Activated CD8-positive, alpha-beta memory T cell treated with anti-CD3 and anti-CD28 coated beads, Interleukin-2, amount 10 ng/mL, durations not matched to agents 7 days and 5 days (primary cell): Measurements from ENCODE around the gene BMERB1. TPM values are rescaled to one million over a fixed set of nuclear protein-coding genes. Genes with fewer than 3 reads are reported as not detected.

Experiments used
- ATAC-seq: fragments of 150-1000 bp; cut with Tn5 transposase; one replicate; pipeline ENCODE4 v1.10.0; 2021; ENCODE audit warnings: moderate library complexity
- CTCF ChIA-PET: fragments of 350-600 bp; sonication (Branson Sonifier 250); formaldehyde crosslinking; loops from one replicate; lab custom pipeline; 2021; ENCODE audit warnings: antibody characterized with exemption; lab: Charles Lee
- DNase-seq: peaks from one replicate; pipeline ENCODE4 v3.0.0-alpha.2; 2020
- H3K27ac Mint-ChIP-seq: one replicate; pipeline ENCODE4 v1.8.0; 2021; ENCODE audit warnings: mild to moderate bottlenecking, mixed read lengths
- H3K27me3 Mint-ChIP-seq: one replicate; pipeline ENCODE4 v1.8.0; 2021; ENCODE audit warnings: mixed read lengths
- H3K36me3 Mint-ChIP-seq: one replicate; pipeline ENCODE4 v1.8.0; 2021; ENCODE audit warnings: mild to moderate bottlenecking, mixed read lengths
- H3K4me1 Mint-ChIP-seq: one replicate; pipeline ENCODE4 v1.8.0; 2021; ENCODE audit warnings: mixed read lengths
- H3K4me3 Mint-ChIP-seq: one replicate; pipeline ENCODE4 v1.8.0; 2021; ENCODE audit warnings: mild to moderate bottlenecking, moderate library complexity, mixed read lengths
- H3K9me3 Mint-ChIP-seq: one replicate; pipeline ENCODE4 v1.8.0; 2022; ENCODE audit warnings: low read depth, mixed read lengths
- total RNA-seq, 2 experiments: library from RNA; stranded (reverse); gene quantifications; one replicate each; pipeline ENCODE4 v1.2.3, GENCODE V29; 2021

Gene BMERB1
- total RNA-seq, 2 experiments from 2014 or later: 4.5 to 11.9 TPM

DNA sequence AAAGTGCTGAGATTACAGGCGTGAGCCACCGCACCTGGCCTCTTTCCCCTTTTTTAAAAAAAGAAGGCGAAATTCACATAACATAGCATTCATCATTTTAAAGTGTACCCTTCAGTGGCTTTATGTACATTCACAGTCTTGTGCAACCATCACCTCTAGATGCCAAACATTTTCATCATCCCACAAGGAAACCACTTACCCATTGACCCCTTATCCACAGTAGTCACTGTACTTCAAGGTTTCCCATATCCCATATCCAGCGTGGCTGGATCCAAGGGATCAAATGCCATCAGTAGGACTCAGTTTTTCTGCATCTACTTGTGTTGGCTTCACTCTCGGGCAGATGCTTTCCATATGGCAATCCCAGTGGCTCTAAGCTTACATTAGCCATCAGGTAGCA, 50.3 kb downstream of the BMERB1 start:
- ATAC-seq (no peak), DNase-seq (no peak)
- Mint-ChIP-seq H3K36me3 (no peaks in the 10 kb centered on the region), H3K27ac (no peak overlapping the region), H3K4me3 (no peak overlapping the region), H3K4me1 (peaks cover 12% of the 10 kb centered on the region), H3K27me3 (no peaks in the 10 kb centered on the region), H3K9me3 (no peaks in the 10 kb centered on the region)
- CTCF ChIA-PET: no interaction called here

- H3K36me3 Mint-ChIP-seq: no peaks in the 10 kb centered on the region
- no peak overlapping the region for H3K27ac Mint-ChIP-seq
- DNase-seq (no peak), ATAC-seq (no peak)
- no peaks in the 10 kb centered on the region for H3K9me3 Mint-ChIP-seq
- H3K27me3 Mint-ChIP-seq: no peaks in the 10 kb centered on the region
- peaks cover 15% of the 10 kb centered on the region for H3K4me1 Mint-ChIP-seq
- H3K4me3 Mint-ChIP-seq: no peak overlapping the region
- CTCF ChIA-PET: no interaction called here
Observed at GRCh38 chr16:15485175-15485574, 50.8 kb downstream of the BMERB1 start.

GRCh38 chr16:15486661-15487060, 52.3 kb downstream of the BMERB1 start:
- ATAC-seq (no peak), DNase-seq (no peak)
- H3K4me3 Mint-ChIP-seq: no peak overlapping the region
- CTCF ChIA-PET: no interaction called here
- H3K9me3 Mint-ChIP-seq: no peaks in the 10 kb centered on the region
- H3K4me1 Mint-ChIP-seq: peaks cover 18% of the 10 kb centered on the region
- no peak overlapping the region for H3K27ac Mint-ChIP-seq
- H3K36me3 Mint-ChIP-seq: no peaks in the 10 kb centered on the region
- no peaks in the 10 kb centered on the region for H3K27me3 Mint-ChIP-seq

- no peak for ATAC-seq
- CTCF ChIA-PET: no interaction called here
- no peaks in the 10 kb centered on the region for H3K27me3 Mint-ChIP-seq
- H3K36me3 Mint-ChIP-seq: no peaks in the 10 kb centered on the region
- H3K4me1 Mint-ChIP-seq: peaks cover 13% of the 10 kb centered on the region
- no peaks in the 10 kb centered on the region for H3K9me3 Mint-ChIP-seq
- no peak overlapping the region for H3K27ac Mint-ChIP-seq
- no peak for DNase-seq
- no peak overlapping the region for H3K4me3 Mint-ChIP-seq
Observed at GRCh38 chr16:15487336-15488284, 53.2 kb downstream of the BMERB1 start.

DNA sequence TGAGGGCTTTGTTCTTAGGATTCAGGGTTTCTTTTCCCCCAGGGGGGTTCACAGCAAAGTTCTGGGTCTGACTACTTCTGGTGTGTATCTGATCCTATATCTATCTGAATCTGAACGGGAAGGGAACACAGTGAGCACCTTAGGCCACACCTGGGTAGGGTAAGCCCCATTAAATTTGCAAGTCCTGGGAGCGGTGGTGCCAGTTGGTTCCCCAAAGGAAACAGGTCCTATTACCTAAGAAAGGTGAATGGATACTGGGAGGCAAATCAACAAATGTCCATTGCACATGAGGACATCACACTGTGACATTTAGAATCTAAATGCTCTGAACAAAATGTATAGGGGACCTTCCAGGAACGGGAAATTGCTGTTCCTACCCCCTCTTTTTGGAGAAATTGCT, 54.6 kb downstream of the BMERB1 start:
- H3K4me3 Mint-ChIP-seq: no peak overlapping the region
- no peaks in the 10 kb centered on the region for H3K9me3 Mint-ChIP-seq
- CTCF ChIA-PET: no interaction called here
- no peak overlapping the region for H3K27ac Mint-ChIP-seq
- H3K4me1 Mint-ChIP-seq: peaks cover 11% of the 10 kb centered on the region
- DNase-seq: no peak
- no peak for ATAC-seq
- H3K36me3 Mint-ChIP-seq: no peaks in the 10 kb centered on the region
- H3K27me3 Mint-ChIP-seq: no peaks in the 10 kb centered on the region

- Mint-ChIP-seq H3K4me1 (peaks cover 11% of the 10 kb centered on the region), H3K27ac (no peak overlapping the region), H3K36me3 (no peaks in the 10 kb centered on the region), H3K27me3 (no peaks in the 10 kb centered on the region), H3K4me3 (no peak overlapping the region), H3K9me3 (no peaks in the 10 kb centered on the region)
- CTCF ChIA-PET: no interaction called here
- no peak for ATAC-seq
- DNase-seq: no peak
Observed at GRCh38 chr16:15490123-15490711, 55.8 kb downstream of the BMERB1 start.

- Mint-ChIP-seq H3K4me3 (no peak overlapping the region), H3K9me3 (no peaks in the 10 kb centered on the region), H3K36me3 (no peaks in the 10 kb centered on the region), H3K27me3 (no peaks in the 10 kb centered on the region), H3K27ac (peak overlapping the region; percentile 24), H3K4me1 (peaks cover 11% of the 10 kb centered on the region)
- CTCF ChIA-PET: no interaction called here
- ATAC-seq (no peak), DNase-seq (no peak)
Observed at GRCh38 chr16:15491411-15491810, 57.0 kb downstream of the BMERB1 start.

DNA sequence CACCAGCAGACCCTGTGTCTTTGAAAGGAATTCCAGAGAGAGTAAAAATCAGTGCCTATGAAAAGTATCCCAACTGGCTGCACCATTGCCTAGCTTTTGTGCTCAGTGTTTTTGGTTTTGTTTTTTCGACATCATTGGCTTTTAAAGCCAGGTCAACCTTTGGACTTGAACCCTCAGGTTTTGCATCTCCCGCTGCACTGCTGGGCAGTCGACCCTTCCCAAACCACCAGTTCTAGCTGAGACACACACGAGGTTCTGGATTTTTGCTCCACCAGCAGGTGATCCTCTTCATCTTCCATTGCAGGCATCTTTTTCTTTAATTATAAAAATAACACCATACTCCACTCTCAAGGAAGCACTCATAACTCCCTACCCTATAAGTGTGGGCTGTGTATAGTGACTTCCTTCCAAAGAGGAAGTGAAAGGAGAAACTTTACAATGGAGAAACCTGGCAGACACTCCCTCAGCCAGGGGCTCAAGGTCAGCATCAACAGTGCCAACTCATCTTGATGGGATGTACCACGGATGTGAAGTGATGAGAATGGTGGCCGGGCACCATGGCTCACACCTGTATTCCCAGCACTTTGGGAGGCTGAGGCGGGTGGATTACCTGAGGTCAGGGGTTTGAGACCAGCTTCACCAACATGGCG, 57.8 kb downstream of the BMERB1 start:
- CTCF ChIA-PET: no interaction called here
- DNase-seq: no peak
- H3K9me3 Mint-ChIP-seq: no peaks in the 10 kb centered on the region
- H3K27me3 Mint-ChIP-seq: no peaks in the 10 kb centered on the region
- no peaks in the 10 kb centered on the region for H3K36me3 Mint-ChIP-seq
- no peak for ATAC-seq
- H3K4me3 Mint-ChIP-seq: no peak overlapping the region
- H3K27ac Mint-ChIP-seq: no peak overlapping the region
- H3K4me1 Mint-ChIP-seq: peaks cover 11% of the 10 kb centered on the region

DNA sequence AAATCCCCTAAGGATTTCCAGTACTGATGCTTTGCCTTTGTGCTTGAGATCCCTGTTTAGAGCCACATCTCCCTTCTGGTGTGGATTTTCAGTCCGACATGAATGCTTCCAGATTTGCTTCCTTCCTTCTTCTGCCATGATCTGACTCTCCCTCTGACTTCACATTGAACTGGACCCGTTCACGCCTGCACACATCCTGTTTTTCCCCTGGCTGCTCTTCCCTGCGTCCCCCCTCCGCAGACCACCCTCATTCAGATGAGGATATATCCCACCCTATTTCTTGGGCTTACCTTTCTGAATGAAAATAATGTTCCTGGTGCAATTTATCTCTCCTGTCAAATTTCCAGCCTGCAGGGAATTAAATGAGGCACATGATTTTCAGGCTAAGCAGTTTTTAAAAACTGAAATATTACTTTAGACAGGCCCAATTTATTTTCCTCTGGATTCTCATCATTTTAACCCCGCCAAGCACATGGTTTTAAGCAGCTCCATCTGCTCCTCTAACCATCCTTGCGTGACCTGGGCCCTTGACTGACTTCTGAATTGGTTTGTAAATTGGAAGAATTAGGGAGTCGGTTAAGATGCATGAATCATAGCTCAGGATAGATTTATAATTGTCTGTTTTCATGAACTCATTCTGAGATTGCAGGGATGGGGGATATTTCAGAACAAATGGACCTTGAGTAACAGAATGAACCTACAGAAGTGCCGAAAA, 59.2 kb downstream of the BMERB1 start:
- H3K4me3 Mint-ChIP-seq: no peak overlapping the region
- no peaks in the 10 kb centered on the region for H3K36me3 Mint-ChIP-seq
- CTCF ChIA-PET: no interaction called here
- no peak overlapping the region for H3K27ac Mint-ChIP-seq
- H3K9me3 Mint-ChIP-seq: no peaks in the 10 kb centered on the region
- no peak for DNase-seq
- no peak for ATAC-seq
- peaks cover 11% of the 10 kb centered on the region for H3K4me1 Mint-ChIP-seq
- H3K27me3 Mint-ChIP-seq: no peaks in the 10 kb centered on the region

DNA sequence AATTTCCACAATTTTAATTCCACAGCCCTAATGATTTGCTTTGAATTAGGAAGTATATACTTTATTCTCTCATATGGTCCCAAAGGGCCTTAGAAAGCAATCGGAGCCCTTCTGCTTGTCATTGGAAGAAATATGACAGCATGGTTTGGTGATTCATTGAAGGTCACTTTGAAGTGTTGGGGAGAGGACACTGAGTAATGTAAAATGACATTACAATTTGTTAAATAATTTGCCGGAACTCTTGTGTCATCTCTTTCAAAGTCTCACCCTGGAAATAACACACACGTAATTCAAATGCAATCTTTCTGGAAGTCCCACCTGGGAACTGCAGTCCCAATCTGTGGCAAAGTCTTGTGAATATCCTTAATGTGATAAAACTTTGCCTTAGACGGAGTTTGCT, 59.8 kb downstream of the BMERB1 start:
- ATAC-seq: no peak
- no peaks in the 10 kb centered on the region for H3K36me3 Mint-ChIP-seq
- CTCF ChIA-PET: no interaction called here
- no peaks in the 10 kb centered on the region for H3K27me3 Mint-ChIP-seq
- no peak overlapping the region for H3K4me3 Mint-ChIP-seq
- H3K9me3 Mint-ChIP-seq: no peaks in the 10 kb centered on the region
- peaks cover 11% of the 10 kb centered on the region for H3K4me1 Mint-ChIP-seq
- DNase-seq: no peak
- no peak overlapping the region for H3K27ac Mint-ChIP-seq

DNA sequence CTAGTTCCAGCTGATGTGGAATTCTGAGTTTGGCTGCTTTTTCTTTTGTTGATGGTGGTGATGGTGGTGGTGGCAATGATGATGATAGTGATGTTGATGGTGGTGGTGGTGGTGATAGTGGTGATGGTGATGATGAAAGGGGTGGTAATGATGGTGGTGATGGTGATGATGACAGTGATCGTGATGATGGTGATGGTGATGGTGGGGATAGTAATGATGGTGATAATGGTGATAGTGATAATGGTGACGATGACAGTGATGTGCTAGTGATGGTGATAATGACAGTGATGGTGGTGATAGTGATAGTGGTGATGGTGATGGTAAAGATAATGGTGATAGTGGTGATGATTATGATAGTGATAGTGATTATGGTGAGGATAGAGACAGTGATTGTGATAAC, 61.5 kb downstream of the BMERB1 start:
- Mint-ChIP-seq H3K27ac (no peak overlapping the region), H3K9me3 (no peaks in the 10 kb centered on the region)
- ATAC-seq: no peak

DNA sequence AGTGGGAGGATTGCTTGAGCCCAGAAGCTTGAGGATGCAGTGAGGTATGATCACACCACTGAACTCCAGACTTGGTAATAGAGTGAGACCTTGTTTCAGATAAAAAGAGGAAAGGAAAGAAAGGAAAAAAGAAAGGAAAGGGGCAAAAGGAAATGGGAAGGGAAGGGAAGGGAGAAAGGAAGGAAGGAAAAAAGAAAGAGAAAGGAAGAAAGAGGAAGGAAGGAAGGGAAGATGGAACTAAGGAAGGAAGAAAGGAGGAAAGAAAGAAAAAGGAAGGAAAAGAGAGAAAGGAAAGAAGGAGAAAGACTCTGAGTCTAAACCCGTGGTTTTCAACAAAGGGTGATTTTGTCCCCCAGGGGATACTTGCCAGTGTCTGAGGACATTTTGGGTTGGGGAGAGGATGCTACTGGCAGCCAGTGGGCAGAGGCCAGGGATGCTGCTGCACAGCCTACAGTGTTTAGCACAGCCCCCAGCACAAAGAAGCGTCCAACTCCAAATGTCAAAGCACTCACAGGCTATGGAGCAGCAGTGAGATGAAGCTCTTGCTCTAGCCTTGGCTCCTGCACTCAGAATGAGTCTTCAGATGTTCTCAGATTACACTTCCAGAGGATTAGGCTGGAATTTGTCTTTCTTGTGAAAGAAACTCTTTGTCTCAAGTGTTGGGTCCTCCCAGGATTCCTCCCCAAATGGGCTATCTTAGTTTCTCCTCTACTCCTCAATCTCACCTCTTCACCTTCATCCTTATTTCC, 64.2 kb downstream of the BMERB1 start:
- H3K27me3 Mint-ChIP-seq: no peaks in the 10 kb centered on the region

More for the DNA sequence above, 61.5 kb downstream of the BMERB1 start:
- no peak overlapping the region for H3K4me3 Mint-ChIP-seq
- no peak for DNase-seq
- H3K27me3 Mint-ChIP-seq: no peaks in the 10 kb centered on the region
- H3K4me1 Mint-ChIP-seq: peaks cover 4% of the 10 kb centered on the region
- CTCF ChIA-PET: interaction anchor here (1.0 kb wide), 1 partner anchor 9 kb away, joined by 3 read pairs; no protein-coding TSS in a partner anchor
- H3K36me3 Mint-ChIP-seq: no peaks in the 10 kb centered on the region

More for the DNA sequence above, 64.2 kb downstream of the BMERB1 start:
- Mint-ChIP-seq H3K4me3 (no peak overlapping the region), H3K36me3 (no peaks in the 10 kb centered on the region), H3K27ac (no peak overlapping the region), H3K9me3 (no peaks in the 10 kb centered on the region), H3K4me1 (no peaks in the 10 kb centered on the region)
- CTCF ChIA-PET: no interaction called here
- DNase-seq (no peak), ATAC-seq (no peak)
